SU-DHL-6 (cell line): ENCODE measurements around the gene ECI2.

Experiments
- H2AFZ ChIP-seq: fragments of 200-600 bp; sonication (generic); 2 replicates; pipeline ENCODE4 v1.6.1; 2014; ENCODE audit warnings: low read depth, mild to moderate bottlenecking, moderate library complexity, mixed read lengths, antibody characterized with exemption, low read length; ENCODE audit not compliant: severe bottlenecking
- H3F3A ChIP-seq: fragments of 200-600 bp; shearing (Covaris generic); 2 replicates; pipeline ENCODE4 v1.6.0; 2016; ENCODE audit warnings: antibody characterized with exemption, mild to moderate bottlenecking; ENCODE audit not compliant: insufficient read depth
- H3K27ac ChIP-seq: fragments of 200-600 bp; sonication (generic); 2 replicates; pipeline ENCODE4 v1.5.1; 2016; ENCODE audit warnings: low read depth, mild to moderate bottlenecking, low read length, moderate library complexity, mixed read lengths
- H3K27me3 ChIP-seq: fragments of 200-600 bp; sonication (generic), shearing (Covaris generic); 2 replicates; pipeline ENCODE4 v1.6.0; 2014; ENCODE audit warnings: mild to moderate bottlenecking, low read length
- H3K36me3 ChIP-seq: fragments of 200-600 bp; sonication (generic); 2 replicates; pipeline ENCODE4 v1.6.1; 2014; ENCODE audit warnings: mild to moderate bottlenecking, low read length, mixed read lengths
- H3K4me2 ChIP-seq: fragments of 300-600, 200-600 bp; shearing (Covaris generic), sonication (generic); 2 replicates; pipeline ENCODE4 v1.6.0; 2014; ENCODE audit warnings: low read length, low read depth, mild to moderate bottlenecking; ENCODE audit not compliant: poor library complexity, severe bottlenecking
- H3K4me3 ChIP-seq: fragments of 200-600 bp; sonication (generic); 2 replicates; pipeline ENCODE4 v1.5.1; 2014; ENCODE audit warnings: antibody characterized with exemption, low read length, mild to moderate bottlenecking, mixed read lengths; ENCODE audit not compliant: insufficient read depth, poor library complexity, severe bottlenecking
- H3K79me2 ChIP-seq: fragments of 200-600 bp; sonication (generic); 2 replicates; pipeline ENCODE4 v1.6.1; 2014; ENCODE audit warnings: mild to moderate bottlenecking, low read length, moderate library complexity; ENCODE audit not compliant: insufficient read depth
- H3K9ac ChIP-seq: fragments of 200-600 bp; sonication (generic); 2 replicates; pipeline ENCODE4 v1.7.0; 2014; ENCODE audit warnings: mild to moderate bottlenecking, low read length
- H3K9me2 ChIP-seq: fragments of 200-600 bp; sonication (generic); replicated peaks from 2 replicates; pipeline ENCODE4 v1.6.1; 2014; ENCODE audit warnings: low read length; ENCODE audit not compliant: insufficient read depth
- H3K9me3 ChIP-seq: fragments of 200-600 bp; sonication (generic); 2 replicates; pipeline ENCODE4 v1.6.1; 2014; ENCODE audit warnings: low read length, mixed read lengths; ENCODE audit not compliant: insufficient read depth
- H4K20me1 ChIP-seq: fragments of 200-600 bp; sonication (generic); 2 replicates; pipeline ENCODE4 v1.6.1; 2014; ENCODE audit warnings: low read depth, mild to moderate bottlenecking, antibody characterized with exemption, low read length, moderate library complexity, mixed read lengths
- CTCF ChIP-seq: fragments of 200-600 bp; sonication (generic); IDR thresholded peaks from one replicate; pipeline ENCODE4 v1.5.1; 2017; ENCODE audit warnings: antibody characterized with exemption, mild to moderate bottlenecking, low read length, moderate library complexity; ENCODE audit not compliant: insufficient read depth, poor library complexity, severe bottlenecking
- EZH2phosphoT487 ChIP-seq: fragments of 200-600 bp; sonication (generic), shearing (Covaris generic); conservative IDR thresholded peaks from 2 replicates; pipeline ENCODE4 v1.6.1; 2018; ENCODE audit warnings: mild to moderate bottlenecking, antibody characterized with exemption, low read length, moderate library complexity, mixed read lengths

The ECI2 gene

GRCh38 chr6:4130357-4130987, 4.9 kb downstream of the ECI2 start:
- no peaks in the 10 kb centered on the region for H3K79me2 ChIP-seq
- no peaks in the 10 kb centered on the region for H3K9me2 ChIP-seq
- H3K27me3 ChIP-seq: no peaks in the 10 kb centered on the region
- H4K20me1 ChIP-seq: no peaks in the 10 kb centered on the region
- H2AFZ ChIP-seq: no peak overlapping the region
- no peak overlapping the region for H3K9ac ChIP-seq
- no peak overlapping the region for H3K4me2 ChIP-seq
- H3K36me3 ChIP-seq: no peaks in the 10 kb centered on the region
- TF ChIP-seq EZH2phosphoT487 (no peak), CTCF (no peak)
- peaks cover 22% of the 10 kb centered on the region for H3F3A ChIP-seq
- no peak overlapping the region for H3K27ac ChIP-seq
- H3K9me3 ChIP-seq: no peaks in the 10 kb centered on the region
- H3K4me3 ChIP-seq: no peak overlapping the region

GRCh38 chr6:4129446-4129845, 5.9 kb downstream of the ECI2 start:
- no peaks in the 10 kb centered on the region for H3K27me3 ChIP-seq
- no peaks in the 10 kb centered on the region for H3K9me3 ChIP-seq
- H4K20me1 ChIP-seq: no peaks in the 10 kb centered on the region
- H3K9ac ChIP-seq: no peak overlapping the region
- H3K79me2 ChIP-seq: no peaks in the 10 kb centered on the region
- no peak for TF ChIP-seq EZH2phosphoT487
- no peak for TF ChIP-seq CTCF
- H3K9me2 ChIP-seq: no peaks in the 10 kb centered on the region
- no peak overlapping the region for H3K4me3 ChIP-seq
- H3K27ac ChIP-seq: no peak overlapping the region
- no peak overlapping the region for H2AFZ ChIP-seq
- no peaks in the 10 kb centered on the region for H3K36me3 ChIP-seq
- no peak overlapping the region for H3K4me2 ChIP-seq
- peaks cover 15% of the 10 kb centered on the region for H3F3A ChIP-seq

- no peaks in the 10 kb centered on the region for H3K27me3 ChIP-seq
- TF ChIP-seq EZH2phosphoT487: no peak
- H3F3A ChIP-seq: peaks cover 8% of the 10 kb centered on the region; the same call in 1 of the 2 replicates
- H3K9me3 ChIP-seq: no peaks in the 10 kb centered on the region
- no peak overlapping the region for H3K4me3 ChIP-seq
- no peak overlapping the region for H3K9ac ChIP-seq
- no peaks in the 10 kb centered on the region for H3K9me2 ChIP-seq
- no peak overlapping the region for H3K27ac ChIP-seq
- no peaks in the 10 kb centered on the region for H3K79me2 ChIP-seq
- H3K36me3 ChIP-seq: no peaks in the 10 kb centered on the region
- no peak overlapping the region for H3K4me2 ChIP-seq
- H4K20me1 ChIP-seq: no peaks in the 10 kb centered on the region
- H2AFZ ChIP-seq: no peak overlapping the region
Measured at GRCh38 chr6:4128748-4129147, 6.6 kb downstream of the ECI2 start.

GRCh38 chr6:4128072-4128471, 7.3 kb downstream of the ECI2 start:
- H3K4me2 ChIP-seq: no peak overlapping the region
- peaks cover 2% of the 10 kb centered on the region; the same call in 1 of the 2 replicates for H3F3A ChIP-seq
- H3K4me3 ChIP-seq: no peak overlapping the region
- H3K9me2 ChIP-seq: no peaks in the 10 kb centered on the region
- H3K9me3 ChIP-seq: no peaks in the 10 kb centered on the region
- no peak overlapping the region for H3K27ac ChIP-seq
- no peaks in the 10 kb centered on the region for H4K20me1 ChIP-seq
- TF ChIP-seq CTCF (no peak), EZH2phosphoT487 (no peak)
- no peak overlapping the region for H2AFZ ChIP-seq
- H3K36me3 ChIP-seq: no peaks in the 10 kb centered on the region
- H3K27me3 ChIP-seq: no peaks in the 10 kb centered on the region
- no peaks in the 10 kb centered on the region for H3K79me2 ChIP-seq
- no peak overlapping the region for H3K9ac ChIP-seq
